ENCODE results near the gene CDH13.

CDH13 gene

GRCh38 chr16:82685526-82685925 lies 58.8 kb downstream of the CDH13 start:
- no peak overlapping the region for H3K27ac ChIP-seq
- no peak for TF ChIP-seq ZFX (IDR thresholded peaks at IDR 0.05)
- TF ChIP-seq CTCF (conservative IDR thresholded peaks at IDR 0.05) = no peak

- TF ChIP-seq CTCF (conservative IDR thresholded peaks at IDR 0.05) (no peak), ZFX (IDR thresholded peaks at IDR 0.05) (no peak)
- no peak overlapping the region for H3K27ac ChIP-seq
These were observed 67.6 kb downstream of the CDH13 start for GRCh38 chr16:82694239-82694874.

- TF ChIP-seq ZFX (IDR thresholded peaks at IDR 0.05) (no peak), CTCF (conservative IDR thresholded peaks at IDR 0.05) (no peak)
- H3K27ac ChIP-seq = no peak overlapping the region
These were observed 69.0 kb downstream of the CDH13 start for GRCh38 chr16:82695806-82696205.

GRCh38 chr16:82699260-82699659 lies 72.5 kb downstream of the CDH13 start:
- no peak overlapping the region for H3K27ac ChIP-seq
- TF ChIP-seq CTCF (conservative IDR thresholded peaks at IDR 0.05) = no peak
- no peak for TF ChIP-seq ZFX (IDR thresholded peaks at IDR 0.05)

- H3K27ac ChIP-seq = no peak overlapping the region
- TF ChIP-seq ZFX (IDR thresholded peaks at IDR 0.05) = no peak
- no peak for TF ChIP-seq CTCF (conservative IDR thresholded peaks at IDR 0.05)
These were observed 73.1 kb downstream of the CDH13 start for GRCh38 chr16:82699711-82700495.

- no peak overlapping the region for H3K27ac ChIP-seq
- TF ChIP-seq ZFX (IDR thresholded peaks at IDR 0.05) (no peak), CTCF (conservative IDR thresholded peaks at IDR 0.05) (no peak)
These were observed 73.9 kb downstream of the CDH13 start for GRCh38 chr16:82700541-82701235.

GRCh38 chr16:82701442-82701955 lies 74.7 kb downstream of the CDH13 start:
- TF ChIP-seq ZFX (IDR thresholded peaks at IDR 0.05) (no peak), CTCF (conservative IDR thresholded peaks at IDR 0.05) (no peak)
- no peak overlapping the region for H3K27ac ChIP-seq
